Measurements from ENCODE around the gene VWF. TPM values are rescaled to one million over a fixed set of nuclear protein-coding genes. Genes with fewer than 3 reads are reported as not detected.

Gene VWF
- total RNA-seq, 1 donor from 2014 or later: 0.70 TPM

DNA sequence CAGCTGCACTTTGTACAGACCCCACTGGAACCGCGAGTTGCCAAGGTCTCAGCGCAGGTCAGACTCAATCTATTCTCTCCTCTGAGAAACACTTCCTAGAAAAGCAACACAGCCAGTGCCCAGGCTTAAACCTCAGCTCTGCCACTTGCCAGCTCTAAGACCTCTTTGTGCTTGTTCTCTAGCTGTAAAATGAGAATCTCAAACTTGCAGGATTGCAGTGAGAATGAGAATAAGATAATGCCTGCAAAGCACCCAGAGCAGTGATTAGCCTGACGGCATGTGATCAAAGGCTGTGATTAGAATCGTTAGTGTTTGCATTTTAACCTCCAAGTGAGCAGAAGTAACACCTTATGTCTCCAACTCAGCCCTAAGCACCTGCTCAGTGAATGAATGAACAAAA is 200.7 kb downstream of the VWF start:
- no peak for DNase-seq (ENCODE audit: extremely low spot score, unreplicated experiment)
- Mint-ChIP-seq H3K27ac (no peak overlapping the region), H3K4me3 (no peak overlapping the region), H3K9me3 (no peaks in the 10 kb centered on the region), H3K27me3 (peaks cover 44% of the 10 kb centered on the region), H3K36me3 (peaks cover 7% of the 10 kb centered on the region), H3K4me1 (ENCODE audit: unreplicated experiment) (peaks cover 8% of the 10 kb centered on the region)
- TF ChIP-seq, protein P1, sequence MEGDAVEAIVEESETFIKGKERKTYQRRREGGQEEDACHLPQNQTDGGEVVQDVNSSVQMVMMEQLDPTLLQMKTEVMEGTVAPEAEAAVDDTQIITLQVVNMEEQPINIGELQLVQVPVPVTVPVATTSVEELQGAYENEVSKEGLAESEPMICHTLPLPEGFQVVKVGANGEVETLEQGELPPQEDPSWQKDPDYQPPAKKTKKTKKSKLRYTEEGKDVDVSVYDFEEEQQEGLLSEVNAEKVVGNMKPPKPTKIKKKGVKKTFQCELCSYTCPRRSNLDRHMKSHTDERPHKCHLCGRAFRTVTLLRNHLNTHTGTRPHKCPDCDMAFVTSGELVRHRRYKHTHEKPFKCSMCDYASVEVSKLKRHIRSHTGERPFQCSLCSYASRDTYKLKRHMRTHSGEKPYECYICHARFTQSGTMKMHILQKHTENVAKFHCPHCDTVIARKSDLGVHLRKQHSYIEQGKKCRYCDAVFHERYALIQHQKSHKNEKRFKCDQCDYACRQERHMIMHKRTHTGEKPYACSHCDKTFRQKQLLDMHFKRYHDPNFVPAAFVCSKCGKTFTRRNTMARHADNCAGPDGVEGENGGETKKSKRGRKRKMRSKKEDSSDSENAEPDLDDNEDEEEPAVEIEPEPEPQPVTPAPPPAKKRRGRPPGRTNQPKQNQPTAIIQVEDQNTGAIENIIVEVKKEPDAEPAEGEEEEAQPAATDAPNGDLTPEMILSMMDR (conservative IDR thresholded peaks at IDR 0.05): no peak

DNA sequence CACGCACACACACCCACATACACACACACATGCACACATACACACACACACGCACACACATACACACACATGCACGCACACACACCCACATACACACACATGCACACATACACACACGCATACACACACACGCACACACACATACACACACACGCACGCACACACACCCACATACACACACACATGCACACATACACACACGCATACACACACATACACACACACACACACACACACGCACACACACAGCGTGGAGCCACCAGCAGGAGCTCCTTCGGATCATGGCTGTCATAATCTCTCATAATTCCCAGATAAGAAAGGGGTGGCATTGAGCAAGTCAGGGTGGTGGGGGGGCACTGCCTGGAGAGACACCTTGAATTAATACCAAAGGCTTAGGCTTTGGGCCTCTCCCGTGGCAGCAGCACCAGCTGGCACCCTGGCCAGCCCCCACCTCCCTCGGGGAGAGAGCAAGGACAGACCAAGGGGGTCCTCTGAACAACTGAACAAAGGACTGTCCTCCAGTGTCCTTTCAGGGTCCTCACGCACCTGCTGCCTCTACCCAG is 201.3 kb downstream of the VWF start:
- Mint-ChIP-seq H3K27ac (no peak overlapping the region), H3K36me3 (peaks cover 8% of the 10 kb centered on the region), H3K4me1 (ENCODE audit: unreplicated experiment) (peaks cover 8% of the 10 kb centered on the region), H3K4me3 (no peak overlapping the region), H3K27me3 (peaks cover 42% of the 10 kb centered on the region), H3K9me3 (no peaks in the 10 kb centered on the region)
- DNase-seq (ENCODE audit: extremely low spot score, unreplicated experiment): peak; percentile 44
- TF ChIP-seq, protein P1 (conservative IDR thresholded peaks at IDR 0.05): no peak

DNA sequence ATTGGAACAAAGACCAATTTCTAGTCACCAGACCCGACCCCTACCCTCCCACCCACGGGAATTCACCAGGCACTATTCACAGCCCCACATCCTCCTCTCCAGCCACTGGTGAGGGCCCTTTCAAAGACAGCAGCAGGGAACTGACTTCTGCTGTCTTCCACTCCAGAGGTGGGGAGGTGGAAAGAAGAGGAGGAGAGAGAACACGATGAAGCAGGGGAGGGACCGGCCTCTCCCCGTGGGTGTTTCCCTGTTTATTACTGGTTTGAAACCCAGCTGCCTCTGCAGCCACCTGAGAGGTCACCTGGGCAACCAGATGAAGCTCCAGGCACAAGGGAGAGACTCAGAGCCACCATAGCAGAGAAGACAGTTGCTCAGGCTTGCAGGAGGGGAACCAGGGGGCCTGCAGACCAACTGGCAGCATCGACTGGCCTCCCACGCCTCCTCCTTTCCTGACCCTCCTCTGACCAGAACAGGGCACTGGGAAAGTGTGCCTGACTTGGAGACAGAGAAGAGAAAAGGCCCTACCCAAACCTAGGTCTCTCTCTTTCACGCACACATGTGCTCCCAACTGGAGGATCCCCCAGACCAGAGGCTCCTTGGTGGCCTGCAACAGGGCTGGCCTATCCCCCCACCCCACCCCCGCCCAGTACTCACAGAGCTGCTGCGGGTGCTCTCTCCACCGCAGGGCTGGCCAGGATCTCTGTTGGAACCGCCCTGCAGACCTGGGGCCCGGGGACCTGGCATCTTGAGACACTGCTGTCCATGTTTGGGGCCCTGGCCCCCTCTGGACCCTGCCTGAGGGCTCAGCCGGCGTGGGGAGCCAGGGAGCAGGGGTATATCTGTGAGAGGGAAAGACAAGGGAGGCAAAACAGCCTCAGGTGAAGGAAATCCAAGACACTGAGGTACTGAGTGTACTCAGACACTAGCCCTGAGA is 202.2 kb downstream of the VWF start:
- Mint-ChIP-seq H3K9me3 (no peaks in the 10 kb centered on the region), H3K27me3 (peaks cover 33% of the 10 kb centered on the region), H3K36me3 (peaks cover 8% of the 10 kb centered on the region), H3K27ac (no peak overlapping the region), H3K4me1 (ENCODE audit: unreplicated experiment) (peaks cover 8% of the 10 kb centered on the region), H3K4me3 (no peak overlapping the region)
- TF ChIP-seq, protein P1 (conservative IDR thresholded peaks at IDR 0.05): no peak
- no peak for DNase-seq (ENCODE audit: extremely low spot score, unreplicated experiment)

DNA sequence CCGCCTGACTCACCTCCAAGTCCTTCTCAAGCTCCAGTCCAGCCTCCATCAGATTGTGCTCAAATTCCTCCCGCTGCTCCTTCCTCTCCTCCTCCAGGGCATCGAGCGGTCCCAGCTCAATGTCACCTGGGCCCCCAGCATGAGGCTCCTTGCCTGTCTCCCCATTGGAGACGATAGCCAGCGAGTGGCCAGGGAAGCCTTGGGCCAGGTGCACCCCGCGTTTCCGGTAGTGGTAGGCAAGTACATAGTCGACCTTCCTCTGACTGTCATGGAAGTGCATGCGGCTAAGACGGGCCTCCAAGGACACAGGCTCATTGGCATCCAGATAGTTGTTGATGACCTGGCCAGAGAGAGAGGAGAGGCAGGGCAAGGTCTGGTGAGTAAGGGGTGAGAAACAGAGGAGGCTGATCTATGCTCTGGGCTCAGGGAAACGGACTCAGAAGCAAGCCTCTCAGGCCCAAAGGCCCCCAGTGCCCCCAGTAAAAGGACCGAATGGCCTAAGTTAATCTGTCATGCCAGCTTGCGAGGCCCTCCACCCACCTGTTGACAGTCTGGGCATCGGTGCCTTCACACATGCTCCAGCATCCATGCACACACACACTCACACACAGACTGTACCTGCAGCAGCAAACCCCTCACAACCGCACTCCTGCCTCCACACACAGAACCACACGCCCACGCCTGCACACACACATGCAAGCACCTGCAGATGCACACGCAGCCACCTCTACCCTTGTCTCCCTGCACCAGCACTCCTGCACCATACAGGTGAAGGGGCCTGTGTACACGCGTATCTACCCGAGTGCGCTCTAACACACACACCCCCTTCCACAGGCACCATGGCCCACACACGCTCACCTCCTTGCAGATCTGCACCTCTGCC is 203.2 kb downstream of the VWF start:
- H3K4me3 Mint-ChIP-seq: no peak overlapping the region
- no peaks in the 10 kb centered on the region for H3K9me3 Mint-ChIP-seq
- DNase-seq (ENCODE audit: extremely low spot score, unreplicated experiment): no peak
- TF ChIP-seq, protein P1 (conservative IDR thresholded peaks at IDR 0.05): no peak
- no peak overlapping the region for H3K27ac Mint-ChIP-seq
- peaks cover 8% of the 10 kb centered on the region for H3K4me1 Mint-ChIP-seq (ENCODE audit: unreplicated experiment)
- H3K36me3 Mint-ChIP-seq: peaks cover 8% of the 10 kb centered on the region
- H3K27me3 Mint-ChIP-seq: peaks cover 26% of the 10 kb centered on the region

DNA sequence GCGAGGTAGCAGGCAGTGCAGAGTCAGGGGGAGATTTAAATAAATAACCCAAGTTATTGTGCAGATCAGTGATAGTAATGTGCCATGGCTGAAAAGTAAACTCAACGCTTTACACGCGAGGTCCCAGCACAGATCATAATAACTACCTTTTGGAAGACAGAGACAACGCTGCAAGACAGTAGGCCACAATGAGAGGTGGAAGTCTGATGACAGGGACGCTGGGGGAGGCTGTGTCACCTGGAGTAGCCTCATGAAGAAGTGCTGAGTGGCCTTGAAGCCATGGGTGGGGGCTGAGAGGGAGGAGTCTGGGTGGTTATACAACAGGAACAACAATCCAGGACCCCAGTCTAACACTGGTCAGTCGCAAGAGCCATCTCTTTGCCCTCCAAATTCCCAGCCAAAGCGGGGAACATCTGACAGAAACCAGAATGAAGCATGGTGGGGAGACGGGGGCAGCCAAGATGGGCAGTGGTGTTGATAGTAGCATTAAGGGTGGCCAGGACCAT is 207.6 kb downstream of the VWF start:
- Mint-ChIP-seq H3K4me3 (no peak overlapping the region), H3K9me3 (no peaks in the 10 kb centered on the region), H3K27me3 (peaks cover 12% of the 10 kb centered on the region), H3K4me1 (ENCODE audit: unreplicated experiment) (no peaks in the 10 kb centered on the region), H3K27ac (no peak overlapping the region), H3K36me3 (peaks cover 8% of the 10 kb centered on the region)
- TF ChIP-seq, protein P1 (conservative IDR thresholded peaks at IDR 0.05): no peak
- DNase-seq (ENCODE audit: extremely low spot score, unreplicated experiment): no peak
